CD4-positive, alpha-beta T cell treated with Interleukin-1 beta for 1 hour (primary cell): ENCODE results near the gene ASMT.
A peak's percentile ranks its signal among the peaks of the same experiment; 100 is the strongest.
"Not testable (repeated sequence)": the region's sequence is repeated elsewhere in the genome, so short reads cannot be mapped to it uniquely, and the experiment has no call there.

Experiments
- DNase-seq, 2 donors: peaks; one replicate each; pipeline ENCODE4 v3.0.0-alpha.2; 2020 to 2022

The ASMT gene

DNA sequence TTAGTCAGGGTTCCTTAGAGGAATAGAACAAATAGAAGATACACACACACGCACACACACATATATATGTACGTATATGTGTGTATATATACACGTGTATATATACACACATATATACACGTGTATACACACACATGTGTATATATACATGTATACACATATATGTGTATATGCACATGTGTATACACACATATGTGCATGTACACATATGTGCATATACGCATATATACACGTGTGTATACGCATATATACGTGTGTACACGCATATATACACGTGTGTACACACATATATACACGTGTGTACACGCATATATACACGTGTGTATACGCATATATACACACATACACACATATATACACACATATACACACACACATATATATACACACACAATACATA lies 41.5 kb downstream of the ASMT start:
- DNase-seq, result no peak

DNA sequence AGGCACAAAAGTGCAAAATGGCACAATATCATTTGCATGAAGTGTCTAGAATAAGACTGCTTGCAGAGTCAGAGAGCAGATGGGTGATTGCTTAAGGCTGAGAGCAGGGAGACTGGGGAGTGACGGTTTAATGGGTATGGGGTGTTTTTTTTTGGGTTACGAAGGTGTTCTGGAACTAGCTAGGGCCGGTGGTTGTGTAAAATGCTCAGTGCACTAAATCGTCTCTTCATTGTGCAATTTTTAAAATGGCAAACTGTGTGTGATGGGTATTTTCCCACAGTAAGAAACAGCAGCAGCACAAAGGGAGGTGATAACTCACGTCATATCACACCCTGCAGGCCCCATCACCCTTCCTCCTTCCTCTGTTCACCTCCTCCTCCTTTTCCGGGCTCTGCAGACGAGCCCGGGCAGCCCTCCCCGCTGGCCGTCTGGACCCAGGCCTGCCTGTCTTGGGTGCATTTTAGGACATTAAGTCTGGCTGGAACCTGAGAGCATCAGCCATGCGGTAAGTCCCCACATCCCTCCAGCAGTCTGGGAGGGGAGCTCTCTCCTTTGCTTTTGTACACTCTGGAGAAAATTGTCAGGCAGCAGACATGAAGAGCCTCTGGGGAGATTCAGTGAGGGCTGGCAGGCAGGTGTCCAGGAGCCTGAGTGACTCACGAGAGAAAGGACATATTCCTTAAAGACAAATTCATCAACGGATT lies 42.7 kb downstream of the ASMT start:
- peak; percentile 78 to 81 for DNase-seq

DNA sequence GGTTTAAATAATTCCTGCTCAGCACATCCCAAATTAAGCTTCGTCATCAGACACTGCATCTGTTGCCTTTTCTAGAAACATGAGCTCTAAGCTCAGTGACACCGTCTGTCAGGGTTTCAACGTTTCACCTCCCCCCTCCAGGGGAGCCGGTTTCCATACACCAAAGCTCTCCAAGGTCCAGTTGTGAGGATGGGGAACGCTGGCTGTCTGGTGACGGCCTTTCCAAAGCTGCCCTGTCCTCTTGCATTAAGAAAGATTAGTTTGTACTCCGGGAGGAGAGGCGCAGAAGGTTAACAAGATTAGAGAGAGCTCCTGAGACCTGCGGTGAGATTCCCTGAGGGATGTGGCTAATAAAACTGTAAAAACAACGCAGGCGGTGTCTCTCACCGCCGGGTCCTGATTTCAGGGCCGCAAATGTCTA lies 43.2 kb downstream of the ASMT start:
- peak in 1 of 2 donors; percentile 26 for DNase-seq

DNA sequence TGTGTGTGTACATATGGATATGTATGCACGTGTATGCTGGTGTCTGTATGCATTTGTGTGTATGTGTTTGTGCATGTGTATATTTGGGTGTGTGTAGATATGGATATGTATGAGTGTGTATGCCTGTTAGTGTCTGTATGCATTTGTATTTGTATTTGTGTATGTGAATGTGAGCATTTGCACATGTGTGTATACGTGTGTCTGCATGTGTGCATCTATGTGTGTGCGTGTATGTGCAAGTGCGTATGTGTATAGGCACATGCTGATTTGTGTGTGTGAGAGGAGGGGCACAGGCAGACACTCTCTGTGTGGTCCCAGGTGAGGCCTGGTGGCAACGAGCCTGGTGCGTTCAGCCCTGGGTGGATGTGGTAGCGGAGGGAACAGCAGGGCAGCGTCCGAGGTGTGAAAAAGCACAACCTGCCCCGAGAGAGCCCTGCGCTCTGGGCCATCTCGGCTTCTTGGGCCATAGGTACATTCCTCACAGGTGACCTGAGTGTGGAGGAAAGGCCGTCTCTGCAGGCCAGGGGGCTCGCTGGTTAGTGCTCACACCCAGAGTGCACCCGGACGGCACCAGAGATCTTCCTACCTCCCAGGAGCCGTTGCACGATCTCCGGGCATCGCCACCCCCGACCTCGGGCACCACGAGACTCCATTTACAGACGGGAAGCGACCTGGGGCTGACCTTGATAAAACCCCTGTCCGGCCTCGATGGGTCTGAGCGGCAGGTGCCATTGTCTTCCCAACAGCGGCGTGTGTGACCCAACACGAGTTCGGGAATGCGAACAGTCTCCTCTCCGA lies 45.0 kb downstream of the ASMT start:
- no peak for DNase-seq

DNA sequence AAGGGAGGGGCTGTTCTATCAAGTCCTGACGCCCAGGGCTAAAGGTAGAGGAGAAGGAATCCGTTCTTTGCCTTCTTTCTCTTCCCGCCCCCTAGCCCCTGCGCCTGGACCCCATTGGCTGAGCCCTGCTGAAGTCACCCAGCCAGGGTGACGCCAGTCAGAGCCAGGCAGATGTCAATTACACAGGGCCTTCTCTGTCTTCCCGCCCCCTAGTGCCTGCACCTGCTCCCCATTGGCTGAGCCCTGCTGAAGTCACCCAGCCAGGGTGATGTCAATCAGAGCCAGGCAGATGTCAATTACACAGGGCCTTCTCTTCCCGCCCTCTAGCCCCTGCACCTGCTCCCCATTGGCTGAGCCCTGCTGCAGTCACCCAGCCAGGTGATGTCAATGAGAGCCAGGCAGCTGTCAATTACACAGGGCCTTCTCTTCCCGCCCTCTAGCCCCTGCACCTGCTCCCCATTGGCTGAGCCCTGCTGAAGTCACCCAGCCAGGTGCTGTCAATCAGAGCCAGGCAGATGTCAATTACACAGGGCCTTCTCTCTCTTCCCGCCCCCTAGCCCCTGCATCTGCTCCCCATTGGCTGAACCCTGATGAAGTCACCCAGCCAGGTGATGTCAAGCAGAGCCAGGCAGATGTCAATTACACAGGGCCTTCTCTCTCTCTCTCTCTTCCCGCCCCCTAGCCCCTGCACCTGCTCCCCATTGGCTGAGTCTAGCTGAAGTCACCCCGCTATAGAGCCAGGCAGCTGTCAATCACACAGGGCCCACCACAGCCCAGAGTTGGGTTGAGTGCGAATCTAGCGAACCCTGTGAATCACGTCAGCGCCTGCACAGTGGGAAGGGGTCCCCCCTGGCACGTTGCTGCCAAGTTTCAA lies 46.4 kb downstream of the ASMT start:
- peak; percentile 93 to 96 for DNase-seq

DNA sequence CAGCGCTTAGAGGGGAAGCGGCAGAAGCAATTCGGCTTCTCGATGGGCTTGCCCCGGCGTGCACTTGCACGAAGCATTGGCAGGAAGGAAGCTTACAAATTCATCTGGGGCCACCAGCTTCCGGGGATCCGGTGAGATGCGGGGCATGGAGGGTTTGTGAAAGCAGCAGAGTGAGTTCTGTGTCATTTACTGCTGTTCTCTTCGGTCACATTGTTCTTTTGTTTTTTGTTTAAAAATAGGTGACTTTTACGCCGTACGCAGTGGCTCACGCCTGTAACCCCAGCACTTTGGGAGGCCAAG lies 47.0 kb downstream of the ASMT start:
- DNase-seq, result no peak

DNA sequence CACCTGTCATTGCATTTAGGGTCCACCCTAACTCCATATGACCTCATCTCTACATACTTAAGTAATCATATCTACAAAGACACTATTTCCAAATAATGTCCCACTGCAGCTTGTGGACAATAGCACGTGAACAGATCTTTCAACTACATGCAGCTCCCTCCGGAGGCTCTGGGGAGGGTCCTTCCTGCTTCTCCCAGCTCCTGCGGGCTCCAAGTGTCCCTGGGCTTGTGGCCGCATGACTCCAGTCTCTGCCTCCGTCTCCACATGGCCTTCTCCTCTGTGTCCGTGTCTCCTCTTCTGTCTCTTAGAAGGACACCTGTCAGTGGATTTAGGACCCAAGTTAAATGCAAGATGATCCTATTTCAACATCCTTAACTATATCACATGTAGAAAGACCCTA lies 52.7 kb downstream of the ASMT start:
- no peak for DNase-seq

DNA sequence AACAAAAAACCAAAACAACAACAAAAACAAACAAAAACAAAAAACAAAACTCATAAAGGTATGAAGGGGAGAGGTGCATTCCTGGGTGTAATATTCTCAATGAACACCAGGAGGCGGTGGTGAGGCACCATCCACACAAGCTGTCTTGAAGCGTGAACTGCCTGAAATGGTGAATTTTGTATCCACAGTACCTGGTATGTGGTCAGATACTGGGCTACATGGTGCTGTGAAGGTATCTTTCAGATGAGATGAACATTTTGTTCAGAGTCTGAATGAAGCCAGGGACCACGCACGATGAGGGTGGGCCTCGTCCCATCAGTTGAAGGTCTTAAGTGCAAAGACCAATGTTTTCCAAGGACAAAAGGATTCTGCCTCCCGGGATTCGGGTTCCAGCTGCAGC lies 58.5 kb downstream of the ASMT start:
- DNase-seq, result peak; percentile 38 to 67

DNA sequence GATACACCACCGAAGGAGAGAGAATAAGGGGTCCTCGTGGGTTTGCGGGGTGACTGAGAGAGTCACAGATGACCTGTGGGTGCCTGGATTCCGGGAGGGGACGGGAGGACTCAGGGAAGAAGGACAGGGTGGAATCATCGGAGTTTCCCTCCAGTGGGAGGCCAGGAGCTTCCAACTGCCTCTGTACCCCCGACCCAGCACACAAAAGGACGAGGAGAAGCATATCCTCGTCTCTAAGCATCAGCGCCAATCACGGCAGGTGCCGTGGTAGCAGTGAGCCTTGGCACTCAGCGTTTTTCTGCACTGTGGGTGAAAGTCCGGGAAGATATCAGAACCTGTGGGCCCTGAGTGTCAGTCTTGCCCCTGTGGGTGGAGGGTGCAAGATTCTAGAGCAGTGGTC lies 62.0 kb downstream of the ASMT start:
- no peak for DNase-seq

DNA sequence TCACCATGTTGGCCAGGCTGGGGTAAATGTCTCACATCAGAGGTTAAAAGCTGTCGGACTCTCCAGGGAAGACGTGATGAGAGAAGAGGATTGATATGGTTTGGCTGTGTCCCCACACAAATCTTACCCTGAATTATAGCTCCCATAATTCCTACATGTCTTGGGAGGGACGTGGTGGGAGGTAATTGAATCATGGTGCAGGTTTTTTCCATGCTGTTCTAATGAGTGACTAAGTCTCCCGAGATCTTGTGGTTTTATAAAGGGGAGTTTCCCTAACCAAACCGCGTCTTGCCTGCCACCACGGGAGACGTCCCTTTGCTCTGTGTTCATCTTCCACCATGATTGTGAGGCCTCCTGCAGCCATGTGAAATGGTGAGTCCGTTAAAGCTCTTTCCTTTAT lies 64.4 kb downstream of the ASMT start:
- DNase-seq, result peak in 1 of 2 donors; percentile 25

DNA sequence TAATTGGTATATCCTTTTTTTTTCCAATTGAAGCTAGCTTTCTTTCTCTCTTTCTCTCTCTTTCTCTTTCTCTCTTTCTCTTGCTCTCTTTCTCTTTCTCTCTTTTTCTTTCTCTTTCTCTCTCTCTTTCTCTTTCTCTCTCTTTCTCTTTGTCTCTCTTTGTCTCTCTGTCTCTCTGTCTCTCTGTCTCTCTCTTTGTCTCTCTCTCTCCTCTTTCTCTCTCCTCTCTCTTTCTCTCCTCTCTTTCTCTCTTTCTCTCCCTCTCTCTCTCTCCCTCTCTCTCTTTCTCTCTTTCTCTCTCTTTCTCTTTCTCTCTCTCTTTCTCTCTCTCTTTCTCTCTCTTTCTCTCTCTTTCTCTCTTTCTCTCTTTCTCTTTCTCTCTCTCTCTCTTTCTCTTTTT lies 66.6 kb downstream of the ASMT start:
- DNase-seq, result no peak

DNA sequence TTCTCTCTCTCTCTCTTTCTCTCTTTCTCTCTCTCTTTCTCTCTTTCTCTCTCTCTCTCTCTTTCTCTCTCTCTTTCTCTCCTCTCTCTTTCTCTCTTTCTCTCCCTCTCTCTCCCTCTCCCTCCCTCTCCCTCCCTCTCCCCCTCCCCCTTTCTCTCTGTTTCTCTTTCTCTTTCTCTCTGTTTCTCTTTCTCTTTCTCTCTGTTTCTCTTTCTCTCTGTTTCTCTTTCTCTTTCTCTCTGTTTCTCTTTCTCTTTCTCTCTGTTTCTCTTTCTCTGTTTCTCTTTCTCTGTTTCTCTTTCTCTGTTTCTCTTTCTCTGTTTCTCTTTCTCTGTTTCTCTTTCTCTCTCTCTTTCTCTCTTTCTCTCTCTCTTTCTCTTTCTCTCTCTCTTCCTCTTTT lies 67.0 kb downstream of the ASMT start:
- DNase-seq, result peak in 1 of 2 donors; percentile 28

DNA sequence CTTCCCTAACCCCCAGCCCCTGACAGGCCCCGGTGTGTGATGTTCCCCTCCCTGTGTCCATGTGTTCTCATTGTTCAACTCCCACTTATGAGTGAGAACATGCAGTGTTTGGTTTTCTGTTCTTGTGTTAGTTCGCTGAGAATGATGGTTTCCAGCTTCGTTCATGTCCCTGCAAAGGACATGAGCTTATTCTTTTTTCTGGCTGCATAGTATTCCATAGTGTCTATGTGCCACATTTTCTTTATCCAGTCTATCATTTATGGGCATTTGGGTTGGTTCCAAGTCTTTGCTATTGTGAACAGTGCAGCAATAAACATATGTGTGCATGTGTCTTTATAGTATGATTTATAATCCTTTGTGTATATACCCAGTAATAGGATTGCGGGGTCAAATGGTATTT lies 67.6 kb downstream of the ASMT start:
- not testable (repeated sequence) for DNase-seq

DNA sequence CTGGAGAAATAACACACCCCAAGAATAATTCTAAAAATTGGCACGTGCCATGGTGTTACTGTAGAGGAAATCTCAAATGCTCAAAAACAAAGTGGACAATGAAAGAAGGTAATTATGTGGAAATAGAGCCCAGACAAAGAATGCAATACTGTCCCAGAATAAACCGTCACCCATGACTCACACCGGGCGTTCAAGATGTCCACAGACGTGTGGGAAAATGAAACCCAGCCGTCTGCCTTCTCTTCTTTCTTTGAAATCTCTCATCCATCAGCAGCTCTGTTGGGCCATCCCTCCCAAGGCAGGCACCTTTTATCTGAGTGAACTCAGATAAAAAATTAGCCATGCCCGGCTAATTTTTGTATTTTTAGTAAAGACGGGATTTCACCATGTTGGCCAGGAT lies 70.0 kb downstream of the ASMT start:
- not testable (repeated sequence) for DNase-seq

DNA sequence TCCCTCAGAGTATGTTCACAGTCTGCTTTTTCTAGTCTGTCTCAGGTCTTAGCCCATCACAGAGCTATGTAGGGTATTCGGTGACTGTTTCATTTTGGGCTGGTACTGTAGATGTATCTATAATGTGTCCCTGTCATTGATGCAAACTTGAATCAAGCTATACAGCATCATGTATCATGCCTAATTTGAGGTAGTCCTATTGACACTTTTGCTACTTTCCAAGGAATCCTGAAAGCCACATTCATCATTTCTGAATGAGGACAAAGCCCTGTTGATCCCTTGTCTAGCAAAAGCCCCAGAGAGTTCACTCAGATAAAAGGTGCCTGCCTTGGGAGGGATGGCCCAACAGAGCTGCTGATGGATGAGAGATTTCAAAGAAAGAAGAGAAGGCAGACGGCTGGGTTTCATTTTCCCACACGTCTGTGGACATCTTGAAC lies 70.6 kb downstream of the ASMT start:
- DNase-seq, result not testable (repeated sequence)

DNA sequence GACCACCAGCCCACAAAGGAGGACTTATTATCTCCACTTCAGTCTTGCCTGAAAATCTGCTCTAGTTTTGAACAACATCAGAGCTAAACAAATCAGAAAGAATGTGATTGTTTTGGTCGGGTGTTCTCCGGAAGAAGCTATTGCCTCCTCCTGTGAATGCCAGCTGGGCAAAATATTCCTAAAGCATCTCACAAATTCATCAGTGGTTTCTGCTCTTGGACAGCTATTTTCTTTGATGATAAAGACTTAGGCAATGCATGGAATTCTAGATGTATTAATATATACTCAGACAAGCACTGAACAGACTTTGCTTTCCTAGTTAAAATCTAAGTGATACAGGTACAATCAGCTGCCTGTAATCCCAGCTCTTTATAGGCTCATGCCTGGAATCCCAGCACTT lies 71.8 kb downstream of the ASMT start:
- DNase-seq, result no peak
